Prostate gland (tissue), 2 donors: ENCODE results near the gene TCF7. TPM values are rescaled to one million over a fixed set of nuclear protein-coding genes. Genes with fewer than 3 reads are reported as not detected.

Source experiments
- DNase-seq: peaks from one replicate; pipeline ENCODE4 v3.0.0-alpha.2; 2019; ENCODE audit warnings: low spot score
- H3K27ac ChIP-seq, 2 donors: fragments of 200-600 bp; sonication (generic); 2 replicates each; pipeline ENCODE4 v1.5.1; 2017 to 2019
- H3K27me3 ChIP-seq: fragments of 200-600 bp; sonication (generic); replicated peaks from 2 replicates; pipeline ENCODE4 v1.5.1; 2019; ENCODE audit not compliant: insufficient read depth
- H3K36me3 ChIP-seq, 2 donors: fragments of 200-600 bp; sonication (generic); 1 replicate in 1 of 2; 2 replicates in 1 of 2; pipeline versions ENCODE4 v1.5.1 to v1.8.1; 2017 to 2019
- H3K4me1 ChIP-seq: fragments of 200-600 bp; sonication (generic); replicated peaks from 2 replicates; pipeline ENCODE4 v1.5.1; 2019
- H3K4me3 ChIP-seq, 2 donors: fragments of 200-600 bp; sonication (generic); 2 replicates each; pipeline ENCODE4 v1.5.1; 2017 to 2019
- H3K9me3 ChIP-seq: fragments of 200-600 bp; sonication (generic); 2 replicates; pipeline ENCODE4 v1.5.1; 2017
- CTCF ChIP-seq, 4 experiments: fragments of 200-600 bp in 2 of 4; fragments of 450-650 bp in 2 of 4; sonication (generic) in 2 of 4; IDR thresholded peaks; 1 replicate in 3 of 4; 2 replicates in 1 of 4; pipeline ENCODE4 v1.5.1; 2016 to 2019; ENCODE audit warnings: antibody characterized with exemption in 4 of 4, mild to moderate bottlenecking in 2 of 4, moderate library complexity in 2 of 4
- POLR2A ChIP-seq: fragments of 450-650 bp; IDR thresholded peaks from one replicate; pipeline ENCODE4 v1.6.1; 2016; ENCODE audit warnings: antibody characterized with exemption, mild to moderate bottlenecking
- POLR2AphosphoS5 ChIP-seq: sonication (generic); formaldehyde crosslinking; IDR thresholded peaks from one replicate; pipeline ENCODE4 v1.6.1; 2017; ENCODE audit warnings: antibody characterized with exemption
- WGBS: methylation state at CpG from one replicate; pipeline ENCODE4 v1.1.5; 2018; 5-methylcytosine and 5-hydroxymethylcytosine counted together
- intact Hi-C: fragments of 100-400 bp; cut with DNase I; formaldehyde crosslinking; loops from one replicate; pipeline ENCODE4 v1.14.2; 2022
- total RNA-seq, 2 donors: library from RNA; depleted of rRNA; stranded (reverse); fragments of >200 nt; gene quantifications; one replicate each; pipeline ENCODE4 v1.1.0, GENCODE V29; 2016

The TCF7 gene
- total RNA-seq, 2 donors from 2014 or later: 8.1 to 9.8 TPM

- Histone ChIP-seq H3K27ac (no peak overlapping the region), H3K36me3 (no peaks in the 10 kb centered on the region), H3K4me3 (no peak overlapping the region), H3K9me3 (no peaks in the 10 kb centered on the region), H3K4me1 (no peaks in the 10 kb centered on the region), H3K27me3 (no peaks in the 10 kb centered on the region)
- WGBS: 90% methylated on average over 8 of the region's 8 CpGs
- intact Hi-C loops: no loop called here
- no peak for DNase-seq
- TF ChIP-seq POLR2A (no peak), POLR2AphosphoS5 (no peak), CTCF (IDR thresholded peaks at IDR 0.05) (no peak)
Observed at GRCh38 chr5:134072471-134073210, 41.8 kb upstream of the TCF7 start.

GRCh38 chr5:134073404-134073803, 41.1 kb upstream of the TCF7 start:
- Histone ChIP-seq H3K4me1 (no peaks in the 10 kb centered on the region), H3K27ac (no peak overlapping the region)
- WGBS: 45% methylated on average over 2 of the region's 2 CpGs

GRCh38 chr5:134075102-134075501, 39.4 kb upstream of the TCF7 start:
- H3K4me1 ChIP-seq: no peaks in the 10 kb centered on the region
- no peak for DNase-seq
- 92% methylated on average over 2 of the region's 2 CpGs for WGBS
- TF ChIP-seq CTCF (IDR thresholded peaks at IDR 0.05): no peak
- no peak for TF ChIP-seq POLR2A
- TF ChIP-seq POLR2AphosphoS5: no peak
- H3K9me3 ChIP-seq: no peaks in the 10 kb centered on the region
- no peaks in the 10 kb centered on the region for H3K27me3 ChIP-seq
- H3K36me3 ChIP-seq: no peaks in the 10 kb centered on the region
- intact Hi-C loops: no loop called here
- no peak overlapping the region for H3K4me3 ChIP-seq
- no peak overlapping the region for H3K27ac ChIP-seq

More at GRCh38 chr5:134073404-134073803, 41.1 kb upstream of the TCF7 start:
- intact Hi-C loops: no loop called here
- DNase-seq: no peak
- Histone ChIP-seq H3K27me3 (no peaks in the 10 kb centered on the region), H3K36me3 (no peaks in the 10 kb centered on the region), H3K4me3 (no peak overlapping the region), H3K9me3 (no peaks in the 10 kb centered on the region)
- no peak for TF ChIP-seq POLR2AphosphoS5
- no peak for TF ChIP-seq CTCF (IDR thresholded peaks at IDR 0.05)
- no peak for TF ChIP-seq POLR2A

- no peak overlapping the region for H3K27ac ChIP-seq
- H3K36me3 ChIP-seq: no peaks in the 10 kb centered on the region
- TF ChIP-seq CTCF (IDR thresholded peaks at IDR 0.05): no peak
- no peak for TF ChIP-seq POLR2AphosphoS5
- no peak for TF ChIP-seq POLR2A
- H3K9me3 ChIP-seq: no peaks in the 10 kb centered on the region
- no peak overlapping the region for H3K4me3 ChIP-seq
- intact Hi-C loops: no loop called here
- no peaks in the 10 kb centered on the region for H3K4me1 ChIP-seq
- DNase-seq: no peak
- WGBS: 69% methylated on average over 8 of the region's 8 CpGs
- no peaks in the 10 kb centered on the region for H3K27me3 ChIP-seq
Observed at GRCh38 chr5:134077926-134078580, 36.4 kb upstream of the TCF7 start.
